SH-SY5Y (cell line): ENCODE measurements around the gene SIPA1L3.

ENCODE experiments used
- GATA2 ChIP-seq: IDR thresholded peaks from 2 replicates; pipeline ENCODE4 v1.6.1; 2011; ENCODE audit warnings: mild to moderate bottlenecking, low read depth, low read length
- GATA3 ChIP-seq: IDR thresholded peaks from 2 replicates; pipeline ENCODE4 v1.6.1; 2011; ENCODE audit warnings: low read depth, mild to moderate bottlenecking, low read length, moderate library complexity

The SIPA1L3 gene

GRCh38 chr19:38004521-38005223 lies 97.7 kb downstream of the SIPA1L3 start:
- TF ChIP-seq GATA3 (no peak), GATA2 (no peak)

- TF ChIP-seq GATA3, result no peak
- no peak for TF ChIP-seq GATA2
Observed at GRCh38 chr19:38005224-38005614, 98.2 kb downstream of the SIPA1L3 start.

GRCh38 chr19:38006361-38007045 lies 99.5 kb downstream of the SIPA1L3 start:
- TF ChIP-seq GATA2, result no peak

- TF ChIP-seq GATA3 (no peak), GATA2 (no peak)
Observed at GRCh38 chr19:38009650-38010242, 102.7 kb downstream of the SIPA1L3 start.

GRCh38 chr19:38011426-38011825 lies 104.4 kb downstream of the SIPA1L3 start:
- no peak for TF ChIP-seq GATA2
- TF ChIP-seq GATA3, result no peak

- TF ChIP-seq GATA3 (no peak), GATA2 (no peak)
Observed at GRCh38 chr19:38012290-38012689, 105.3 kb downstream of the SIPA1L3 start.

- TF ChIP-seq GATA2 (no peak), GATA3 (no peak)
Observed at GRCh38 chr19:38012944-38013343, 105.9 kb downstream of the SIPA1L3 start.

DNA sequence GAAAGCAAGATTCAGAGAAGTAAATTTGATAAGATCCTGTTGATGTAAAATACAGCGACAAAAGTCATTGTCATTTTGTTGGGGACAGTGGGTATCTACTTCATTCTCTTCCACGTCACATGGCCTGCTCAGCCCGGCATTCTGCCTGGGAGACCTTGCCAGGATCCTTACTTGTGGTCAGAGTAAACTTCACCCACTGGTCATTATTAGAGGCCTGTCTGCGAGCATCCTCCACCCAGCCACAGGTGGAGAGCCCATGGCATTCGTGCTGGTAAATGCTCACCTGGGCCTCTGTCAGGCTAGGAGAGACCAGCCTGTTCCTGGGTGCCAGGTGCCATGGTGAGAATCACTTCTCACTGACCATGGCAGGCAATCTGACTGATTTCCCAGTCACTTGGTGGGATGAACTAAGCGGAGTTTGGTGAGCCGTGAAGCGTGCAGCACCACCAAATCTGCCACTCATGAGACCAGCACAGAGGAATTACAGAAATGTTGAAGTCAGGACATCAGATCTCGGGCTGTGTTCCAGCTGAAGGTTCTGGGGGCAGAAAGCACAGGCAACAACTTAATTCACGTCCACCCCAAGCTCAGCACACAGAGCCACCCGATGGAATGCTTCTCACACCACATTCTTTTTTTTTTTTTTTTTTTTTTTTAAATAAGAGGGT lies 107.0 kb downstream of the SIPA1L3 start:
- TF ChIP-seq GATA3 (no peak), GATA2 (no peak)

DNA sequence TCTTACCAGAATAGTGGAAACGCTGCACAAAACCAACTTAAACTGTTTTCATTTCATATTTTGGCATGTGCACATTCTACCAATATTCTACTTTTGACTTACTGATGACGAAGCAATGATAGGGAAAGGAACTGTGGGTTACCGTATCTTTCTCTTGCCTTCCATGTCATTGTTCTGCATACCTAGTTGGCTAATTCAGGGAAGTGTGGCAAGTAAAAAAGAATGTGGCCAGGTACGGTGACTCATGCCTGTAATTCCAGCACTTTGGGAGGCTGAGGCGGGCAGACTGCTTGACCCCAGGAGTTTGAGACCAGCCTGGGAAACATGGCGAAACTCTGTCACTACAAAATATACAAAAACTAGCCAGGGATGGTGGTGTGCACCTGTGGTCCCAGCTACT lies 108.2 kb downstream of the SIPA1L3 start:
- no peak for TF ChIP-seq GATA3
- TF ChIP-seq GATA2, result no peak

DNA sequence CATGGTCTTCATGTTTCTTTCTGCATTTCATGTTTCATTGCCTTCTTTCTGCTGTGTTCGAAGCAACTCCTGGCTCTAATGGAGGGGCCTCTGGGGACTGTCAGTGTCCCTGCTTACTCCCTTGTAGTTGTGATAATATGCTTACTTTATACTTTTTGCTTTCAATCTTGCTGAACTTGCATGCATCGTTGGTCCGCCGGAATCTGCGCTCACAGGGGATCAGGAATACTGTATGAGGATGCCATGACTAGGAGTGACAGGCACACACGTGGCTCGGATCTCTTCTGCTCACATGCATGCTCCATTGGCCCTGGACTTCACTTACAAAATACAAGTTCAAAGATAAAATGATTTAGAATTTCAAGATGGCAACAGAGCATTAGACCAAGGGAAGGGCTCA lies 108.8 kb downstream of the SIPA1L3 start:
- no peak for TF ChIP-seq GATA3
- TF ChIP-seq GATA2, result no peak

GRCh38 chr19:38017401-38018151 lies 110.6 kb downstream of the SIPA1L3 start:
- TF ChIP-seq GATA2 (no peak), GATA3 (no peak)

GRCh38 chr19:38018694-38019395 lies 111.8 kb downstream of the SIPA1L3 start:
- TF ChIP-seq GATA2, result no peak
- TF ChIP-seq GATA3, result no peak

DNA sequence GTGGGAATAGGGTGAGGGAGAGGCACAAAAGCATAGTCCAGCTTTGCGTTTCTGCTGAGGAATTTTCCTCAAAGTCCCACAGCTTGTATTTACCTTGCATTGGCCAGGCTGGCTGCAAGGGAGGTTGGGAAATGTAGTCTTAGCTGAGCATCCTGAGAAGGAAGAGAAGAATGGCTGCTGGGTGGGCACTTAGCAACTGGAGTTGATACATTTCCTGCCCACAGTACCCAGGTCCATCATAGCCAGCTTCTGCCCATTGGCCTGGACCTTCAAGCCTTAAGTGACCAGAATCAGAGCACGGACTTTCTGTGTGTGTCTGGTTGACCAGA lies 112.4 kb downstream of the SIPA1L3 start:
- TF ChIP-seq GATA3, result no peak
- no peak for TF ChIP-seq GATA2

GRCh38 chr19:38020311-38020710 lies 113.3 kb downstream of the SIPA1L3 start:
- no peak for TF ChIP-seq GATA2
- no peak for TF ChIP-seq GATA3
